H9 (cell line): Measurements from ENCODE around the gene LPP. TPM values are rescaled to one million over a fixed set of nuclear protein-coding genes. Genes with fewer than 3 reads are reported as not detected.

Experiments used
- DNase-seq: peaks from one replicate; pipeline ENCODE4 v3.0.0-alpha.2; 2017
- H2AFZ ChIP-seq: one replicate; pipeline ENCODE4 v1.6.1; 2013; ENCODE audit warnings: mild to moderate bottlenecking, low read length, control low read depth, moderate library complexity
- H2AK5ac ChIP-seq: 2 replicates; pipeline ENCODE4 v1.6.1; 2013; ENCODE audit warnings: low read length, control low read depth, mixed read lengths; ENCODE audit not compliant: insufficient read length
- H2BK120ac ChIP-seq: one replicate; pipeline ENCODE4 v1.6.1; 2013; ENCODE audit warnings: low read depth, mild to moderate bottlenecking, low read length, control low read depth, inconsistent platforms; ENCODE audit not compliant: poor library complexity, severe bottlenecking
- H2BK12ac ChIP-seq: 2 replicates; pipeline ENCODE4 v1.6.1; 2013; ENCODE audit warnings: low read length, control low read depth, mixed read lengths, low read depth; ENCODE audit not compliant: insufficient read length
- H2BK15ac ChIP-seq: 2 replicates; pipeline ENCODE4 v1.6.1; 2013; ENCODE audit warnings: low read depth, low read length, control low read depth
- H2BK20ac ChIP-seq: one replicate; pipeline ENCODE4 v1.6.1; 2013; ENCODE audit warnings: low read depth, mild to moderate bottlenecking, low read length, control low read depth, inconsistent platforms; ENCODE audit not compliant: poor library complexity, severe bottlenecking
- H2BK5ac ChIP-seq: 2 replicates; pipeline ENCODE4 v1.6.1; 2013; ENCODE audit warnings: low read length, control low read depth, mixed read lengths; ENCODE audit not compliant: insufficient read length
- H3K14ac ChIP-seq: 2 replicates; pipeline ENCODE4 v1.6.1; 2013; ENCODE audit warnings: low read length, control low read depth; ENCODE audit not compliant: insufficient read depth
- H3K18ac ChIP-seq: 2 replicates; pipeline ENCODE4 v1.6.1; 2013; ENCODE audit warnings: low read depth, mild to moderate bottlenecking, mixed read lengths, low read length, control low read depth; ENCODE audit not compliant: insufficient read length
- H3K23ac ChIP-seq: 2 replicates; pipeline ENCODE4 v1.6.1; 2013; ENCODE audit warnings: low read length, control low read depth, mixed read lengths, low read depth; ENCODE audit not compliant: insufficient read length
- H3K23me2 ChIP-seq: 2 replicates; pipeline ENCODE4 v1.6.1; 2013; ENCODE audit warnings: low read depth, mild to moderate bottlenecking, mixed read lengths, low read length, control low read depth; ENCODE audit not compliant: insufficient read length, poor library complexity, severe bottlenecking
- H3K27ac ChIP-seq: 2 replicates; pipeline ENCODE4 v1.5.1; 2013; ENCODE audit warnings: low read length, control low read depth, mixed read lengths, low read depth; ENCODE audit not compliant: insufficient read length
- H3K27me3 ChIP-seq: 2 replicates; pipeline ENCODE4 v1.6.1; 2013; ENCODE audit warnings: low read length, control low read depth, inconsistent platforms; ENCODE audit not compliant: insufficient read depth
- H3K4ac ChIP-seq: 2 replicates; pipeline ENCODE4 v1.6.1; 2013; ENCODE audit warnings: low read depth, mild to moderate bottlenecking, control low read depth, inconsistent platforms, low read length, moderate library complexity
- H3K4me1 ChIP-seq: 2 replicates; pipeline ENCODE4 v1.6.1; 2013; ENCODE audit warnings: low read length, control low read depth, inconsistent platforms; ENCODE audit not compliant: insufficient read depth
- H3K4me2 ChIP-seq: 2 replicates; pipeline ENCODE4 v1.6.1; 2013; ENCODE audit warnings: low read length, control low read depth, mixed read lengths; ENCODE audit not compliant: insufficient read length, insufficient read depth
- H3K56ac ChIP-seq: 2 replicates; pipeline ENCODE4 v1.6.1; 2013; ENCODE audit warnings: low read depth, mild to moderate bottlenecking, mixed read lengths, low read length, control low read depth; ENCODE audit not compliant: insufficient read length
- H3K79me1 ChIP-seq: 2 replicates; pipeline ENCODE4 v1.6.1; 2013; ENCODE audit warnings: low read depth, mild to moderate bottlenecking, moderate library complexity, low read length, control low read depth, inconsistent platforms; ENCODE audit not compliant: insufficient read depth, poor library complexity, severe bottlenecking
- H3K79me2 ChIP-seq: 2 replicates; pipeline ENCODE4 v1.6.1; 2013; ENCODE audit warnings: low read length, control low read depth, inconsistent platforms; ENCODE audit not compliant: insufficient read depth
- H3K9ac ChIP-seq: 2 replicates; pipeline ENCODE4 v1.6.1; 2013; ENCODE audit warnings: low read length, control low read depth, mixed read lengths; ENCODE audit not compliant: insufficient read length; ENCODE audit errors: extremely low read depth
- H3K9me3 ChIP-seq: one replicate; pipeline ENCODE4 v1.6.1; 2013; ENCODE audit warnings: low read depth, low read length, inconsistent platforms; ENCODE audit not compliant: control insufficient read depth
- H3T11ph ChIP-seq: one replicate; pipeline ENCODE4 v1.6.1; 2013; ENCODE audit warnings: mild to moderate bottlenecking, low read length, control low read depth, inconsistent platforms
- H4K20me1 ChIP-seq: one replicate; pipeline ENCODE4 v1.6.1; 2013; ENCODE audit not compliant: control insufficient read depth, insufficient read length, insufficient read depth
- H4K5ac ChIP-seq: 2 replicates; pipeline ENCODE4 v1.6.1; 2013; ENCODE audit warnings: low read depth, mild to moderate bottlenecking, mixed read lengths, low read length, control low read depth; ENCODE audit not compliant: insufficient read length
- H4K8ac ChIP-seq: replicated peaks from 2 replicates; pipeline ENCODE4 v1.6.1; 2013; ENCODE audit warnings: low read length, control low read depth, mixed read lengths, low read depth; ENCODE audit not compliant: insufficient read length
- H4K91ac ChIP-seq: 2 replicates; pipeline ENCODE4 v1.6.1; 2013; ENCODE audit warnings: low read depth, mild to moderate bottlenecking, moderate library complexity, mixed read lengths, low read length, control low read depth; ENCODE audit not compliant: insufficient read length
- H3K27ac Mint-ChIP-seq, 3 experiments: 2 replicates in 2 of 3; 3 replicates in 1 of 3; pipeline ENCODE4 v1.8.0; 2020 to 2021; ENCODE audit warnings: mixed read lengths in 3 of 3, mild to moderate bottlenecking in 1 of 3, moderate library complexity in 1 of 3
- H3K27me3 Mint-ChIP-seq: 2 replicates; pipeline ENCODE4 v1.8.0; 2021; ENCODE audit warnings: low read depth, mild to moderate bottlenecking, moderate library complexity, mixed read lengths
- H3K36me3 Mint-ChIP-seq, 3 experiments: 2 replicates in 2 of 3; 3 replicates in 1 of 3; pipeline ENCODE4 v1.8.0; 2020 to 2021; ENCODE audit warnings: low read depth in 3 of 3, mixed read lengths in 3 of 3; ENCODE audit not compliant: insufficient read depth in 1 of 3
- H3K4me1 Mint-ChIP-seq, 2 experiments: 2 replicates each; pipeline ENCODE4 v1.8.0; 2020; ENCODE audit warnings: mixed read lengths in 2 of 2
- H3K4me3 Mint-ChIP-seq, 2 experiments: 2 replicates in 1 of 2; 3 replicates in 1 of 2; pipeline ENCODE4 v1.8.0; 2020 to 2021; ENCODE audit warnings: mild to moderate bottlenecking in 2 of 2, mixed read lengths in 2 of 2, moderate library complexity in 1 of 2
- H3K9me3 Mint-ChIP-seq, 2 experiments: 2 replicates in 1 of 2; 3 replicates in 1 of 2; pipeline ENCODE4 v1.8.0; 2020; ENCODE audit warnings: mild to moderate bottlenecking in 2 of 2, mixed read lengths in 2 of 2, moderate library complexity in 1 of 2
- CTCF ChIP-seq: fragments of 200-600 bp; sonication (generic); conservative IDR thresholded peaks from 3 replicates; pipeline ENCODE4 v1.8.0; 2021; ENCODE audit warnings: antibody characterized with exemption, mild to moderate bottlenecking
- total RNA-seq: library from RNA; stranded (reverse); gene quantifications from 2 replicates; pipeline ENCODE4 v1.2.1, GENCODE V29; 2021

LPP gene
- total RNA-seq, 1 experiment from 2014 or later: 64.6 TPM

GRCh38 chr3:188700501-188700900, 546.5 kb downstream of the LPP start:
- Histone ChIP-seq H3K56ac (no peak overlapping the region), H4K5ac (no peak overlapping the region), H2AK5ac (no peak overlapping the region), H3K27me3 (no peaks in the 10 kb centered on the region), H3K79me1 (no peaks in the 10 kb centered on the region), H3K23me2 (no peaks in the 10 kb centered on the region), H2BK5ac (no peak overlapping the region), H2AFZ (no peak overlapping the region), H3K9me3 (no peaks in the 10 kb centered on the region), H4K20me1 (no peaks in the 10 kb centered on the region), H4K91ac (no peak overlapping the region), H2BK12ac (no peak overlapping the region), H3K4ac (no peak overlapping the region), H2BK15ac (no peak overlapping the region), H2BK120ac (no peak overlapping the region), H2BK20ac (no peak overlapping the region), H3K4me2 (no peak overlapping the region), H3K23ac (no peak overlapping the region), H3K79me2 (no peaks in the 10 kb centered on the region), H3K27ac (no peak overlapping the region), H4K8ac (no peak overlapping the region), H3K18ac (no peak overlapping the region), H3T11ph (no peak overlapping the region), H3K14ac (no peak overlapping the region), H3K4me1 (peaks cover 2% of the 10 kb centered on the region; the same call in 1 of the 2 replicates), H3K9ac (no peak overlapping the region)
- H3K4me1 Mint-ChIP-seq: peaks cover 11 to 13% of the 10 kb centered on the region in 2 experiments
- H3K27me3 Mint-ChIP-seq: no peaks in the 10 kb centered on the region
- no peak for DNase-seq
- no peaks in the 10 kb centered on the region for H3K36me3 Mint-ChIP-seq
- no peak for TF ChIP-seq CTCF
- no peak overlapping the region for H3K27ac Mint-ChIP-seq
- H3K9me3 Mint-ChIP-seq: no peaks in the 10 kb centered on the region
- no peak overlapping the region for H3K4me3 Mint-ChIP-seq
